Stromal cell of bone marrow (primary cell): ENCODE results near the gene METRN.
"Not testable (repeated sequence)": the region's sequence is repeated elsewhere in the genome, so short reads cannot be mapped to it uniquely, and the experiment has no call there.

Source experiments
- DNase-seq: peaks from one replicate; pipeline ENCODE4 v3.0.0-alpha.2; 2012; ENCODE audit warnings: low read depth

The METRN gene

DNA sequence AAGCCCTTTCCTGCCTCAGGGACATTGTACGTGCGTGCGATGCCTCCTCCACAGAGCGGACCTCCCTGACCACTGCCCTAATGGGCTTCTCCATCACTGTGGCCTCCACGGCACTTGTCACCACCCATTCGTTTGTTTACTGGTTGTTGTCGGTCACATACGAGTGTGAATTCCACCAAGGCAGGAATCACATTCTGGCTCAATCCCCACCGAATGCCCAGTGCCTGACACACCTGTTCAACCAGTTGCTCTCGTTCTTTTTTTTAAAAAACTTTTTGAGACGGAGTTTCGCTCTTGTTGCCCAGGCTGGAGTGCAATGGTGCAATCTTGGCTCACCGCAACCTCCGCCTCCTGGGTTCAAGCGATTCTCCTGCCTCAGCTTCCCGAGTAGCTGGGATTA, 23.7 kb upstream of the METRN start:
- DNase-seq: not testable (repeated sequence)

DNA sequence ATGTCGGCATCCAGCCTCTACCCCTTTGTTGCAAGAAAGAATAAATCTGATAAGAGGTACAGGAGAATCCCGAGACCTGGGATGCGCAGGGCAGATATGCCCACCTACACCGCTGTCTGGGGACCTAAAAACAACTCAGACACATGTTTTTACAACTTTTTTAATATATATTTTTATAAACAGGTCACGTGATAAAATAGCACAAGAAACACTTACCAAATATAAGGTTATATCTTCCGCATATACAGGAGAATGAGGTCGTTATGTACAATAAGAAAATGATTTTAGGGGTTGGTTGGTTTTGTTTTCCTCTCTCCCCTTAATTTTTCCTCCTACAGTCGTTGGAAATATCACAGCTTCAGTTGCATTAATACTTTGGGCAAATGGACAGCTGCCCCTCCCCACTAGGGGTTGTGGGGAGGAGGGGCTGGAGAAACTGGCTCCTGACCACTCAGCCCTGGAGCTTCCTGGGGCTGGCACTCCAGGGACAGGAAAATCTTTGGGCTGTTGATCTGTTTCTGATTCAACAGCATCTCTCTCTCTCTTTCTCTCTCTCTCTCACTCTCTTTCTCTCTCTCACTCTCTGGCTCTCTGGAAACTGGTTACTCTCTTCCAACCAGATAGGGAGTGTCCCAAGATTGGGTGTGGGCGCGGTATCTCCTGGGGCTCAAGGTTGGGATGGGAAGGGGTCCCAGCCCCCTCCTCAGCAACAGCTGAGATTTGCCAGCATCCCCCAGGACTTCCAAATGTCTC, 22.4 kb upstream of the METRN start:
- DNase-seq: no peak

DNA sequence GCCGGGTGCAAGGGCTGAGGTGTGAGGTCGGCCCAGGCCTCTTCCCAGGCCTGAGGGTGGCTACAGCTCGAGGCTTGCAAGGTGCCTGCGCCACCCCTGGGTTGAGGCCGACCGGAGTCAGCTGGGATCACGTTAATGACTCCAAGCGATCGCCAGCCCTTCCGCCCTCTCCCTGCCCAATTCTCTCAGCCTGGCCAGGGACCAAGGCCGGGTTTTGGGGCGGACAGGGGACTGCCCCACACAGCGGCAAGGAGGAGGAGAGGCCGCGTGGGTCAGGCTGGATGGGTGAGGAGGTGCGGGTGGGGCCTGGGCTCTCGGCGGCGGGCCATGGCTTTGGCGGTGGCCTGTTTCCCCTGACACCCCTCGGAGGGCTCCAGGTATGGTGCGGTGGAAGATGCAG, 21.6 kb upstream of the METRN start:
- DNase-seq: no peak

DNA sequence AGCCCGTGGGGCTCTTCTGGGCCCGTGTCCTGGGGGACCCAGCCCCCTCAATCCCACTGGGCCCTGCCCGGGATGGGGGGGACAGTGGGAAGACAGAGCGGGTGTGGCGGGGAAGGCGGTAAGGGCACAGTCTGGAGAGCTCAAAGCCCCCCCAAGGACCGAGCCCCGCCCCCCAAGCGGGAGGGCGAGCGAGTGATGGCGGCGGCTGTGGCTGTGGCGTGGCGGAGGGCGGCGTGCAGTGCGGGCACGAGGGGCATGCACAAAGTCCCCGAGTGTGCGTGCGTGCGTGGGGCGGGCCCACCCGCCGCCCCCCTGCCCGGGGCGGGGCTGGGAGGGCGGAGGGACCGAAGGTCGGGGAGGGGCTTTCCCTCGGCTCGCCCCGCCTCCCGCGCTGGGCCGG, 21.2 kb upstream of the METRN start:
- DNase-seq: no peak

DNA sequence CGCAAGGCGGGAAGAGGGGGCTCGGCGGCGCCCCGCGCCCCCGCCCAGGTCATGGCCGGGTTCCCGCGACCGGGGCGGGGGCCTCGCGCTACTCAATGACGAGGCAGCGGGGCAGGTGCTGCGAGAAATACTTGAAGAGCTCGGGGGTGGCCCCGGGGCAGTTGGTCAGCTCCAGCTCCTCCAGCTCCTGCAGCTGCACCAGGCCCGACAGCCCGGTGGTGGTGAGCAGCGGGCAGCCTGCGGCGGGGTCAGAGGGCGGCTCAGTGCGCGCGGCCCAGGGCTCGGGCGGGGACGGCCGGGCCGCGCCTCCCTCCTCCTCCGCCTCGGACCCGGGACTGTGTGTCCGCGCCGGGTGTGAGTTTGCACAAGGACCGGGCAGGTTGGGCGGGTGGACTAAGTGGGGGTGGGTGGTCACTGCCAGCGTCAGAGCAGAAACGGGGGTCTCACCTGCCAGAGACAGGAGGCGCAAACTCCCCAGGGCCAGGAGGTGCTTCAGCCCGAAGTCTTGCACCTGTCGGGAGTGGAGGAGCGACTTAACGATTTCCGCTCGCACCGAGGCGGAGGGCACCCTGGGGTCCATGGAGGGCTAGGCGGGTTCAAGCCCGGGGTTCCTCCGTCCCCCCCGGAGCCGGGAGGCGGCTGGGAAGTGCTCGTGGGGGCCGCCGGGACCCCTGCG, 20.6 kb upstream of the METRN start:
- no peak for DNase-seq

DNA sequence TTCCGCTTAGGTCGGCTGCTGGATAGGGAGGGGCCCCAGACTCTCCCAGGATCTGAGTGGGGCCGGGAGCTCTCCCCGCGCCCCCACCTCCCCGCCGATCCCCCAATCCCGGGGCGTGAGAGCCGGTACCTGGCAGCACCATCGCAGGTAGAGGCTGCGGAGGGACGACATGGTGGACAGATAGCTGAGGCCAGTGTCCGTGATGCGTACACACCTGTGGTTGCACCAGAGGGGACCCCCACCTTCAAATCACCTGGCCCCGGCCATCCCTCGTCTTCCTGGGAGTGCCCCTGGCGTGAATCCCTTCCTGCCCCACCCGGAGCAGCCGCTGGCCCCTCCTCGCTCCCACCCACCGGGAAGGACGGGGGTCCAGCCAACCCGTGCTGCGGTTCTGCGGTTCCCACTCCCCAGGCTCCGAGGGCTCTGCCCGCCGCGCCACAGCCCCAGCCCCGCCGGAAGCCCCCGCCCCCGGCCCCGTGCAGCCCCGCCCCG, 20.0 kb upstream of the METRN start:
- DNase-seq: no peak

DNA sequence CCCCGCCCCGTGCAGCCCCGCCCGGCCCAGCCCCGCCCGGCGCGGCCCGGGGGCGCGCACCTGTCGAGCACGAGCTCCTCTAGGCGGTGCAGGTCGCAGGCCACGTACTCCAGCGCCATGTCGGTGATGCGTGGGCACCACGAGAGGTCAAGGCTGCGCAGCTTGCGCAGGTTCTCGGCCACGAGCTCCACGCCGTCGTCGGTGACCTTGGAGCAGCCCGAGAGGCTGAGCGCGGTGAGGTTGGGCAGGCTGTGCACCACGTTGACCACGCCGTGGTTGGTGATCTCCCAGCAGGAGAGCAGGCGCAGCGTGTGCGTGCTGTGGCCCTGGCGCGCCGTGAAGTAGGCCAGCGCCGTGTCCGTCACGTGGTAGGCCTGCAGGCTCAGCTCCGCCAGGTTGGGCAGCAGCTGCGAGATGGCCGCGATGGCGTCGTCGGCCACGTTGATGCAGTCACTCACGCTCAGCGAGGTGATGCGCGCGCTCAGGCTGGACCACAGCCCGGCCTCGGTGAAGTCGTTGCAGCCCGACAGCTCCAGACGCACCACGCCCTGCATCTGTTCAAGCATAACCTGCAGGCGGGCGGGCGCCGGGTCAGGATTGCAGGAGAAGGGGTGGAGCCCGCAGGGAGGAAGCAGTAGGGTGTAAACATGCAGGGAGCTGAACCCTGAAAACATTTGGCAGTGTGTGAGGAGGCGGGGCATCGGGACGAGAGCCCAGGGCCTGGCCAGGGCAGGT, 19.4 kb upstream of the METRN start:
- no peak for DNase-seq

DNA sequence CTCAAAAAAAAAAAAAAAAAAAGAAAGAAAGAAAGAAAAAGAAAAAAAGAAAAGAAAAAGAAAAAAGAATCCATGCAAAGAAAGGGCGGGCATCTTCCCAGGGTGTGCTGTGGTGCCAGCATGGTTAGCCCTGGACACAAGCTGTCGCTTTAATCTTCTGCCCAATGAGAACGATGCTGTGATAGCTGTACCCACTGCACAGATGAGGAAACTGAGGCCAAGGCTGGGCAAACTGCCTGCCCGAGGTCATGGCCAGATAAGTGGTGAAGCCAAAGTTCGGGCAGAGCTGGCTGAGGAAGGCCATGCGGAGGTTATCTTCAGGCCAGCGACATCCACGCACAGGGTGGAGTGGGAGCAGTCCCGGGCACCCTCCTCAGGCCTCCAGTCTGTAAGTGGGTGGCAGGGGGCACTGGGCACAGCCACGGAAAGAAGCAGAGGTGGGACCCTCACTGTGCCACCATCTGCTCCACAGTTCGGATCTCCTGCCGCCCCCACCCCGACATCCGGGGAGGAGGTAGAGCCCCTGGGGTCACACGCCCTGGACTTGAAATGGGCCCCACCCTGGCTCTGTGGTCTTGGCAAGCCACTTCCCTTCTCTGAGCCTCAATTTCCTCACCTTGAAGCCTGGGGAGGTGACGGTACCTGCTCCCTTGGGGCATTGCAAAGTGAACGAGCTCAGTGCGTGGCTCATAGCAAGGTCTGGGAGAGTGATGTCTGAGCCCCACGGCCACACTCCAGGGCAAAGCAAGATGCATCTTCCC, 15.8 kb upstream of the METRN start:
- DNase-seq: no peak

DNA sequence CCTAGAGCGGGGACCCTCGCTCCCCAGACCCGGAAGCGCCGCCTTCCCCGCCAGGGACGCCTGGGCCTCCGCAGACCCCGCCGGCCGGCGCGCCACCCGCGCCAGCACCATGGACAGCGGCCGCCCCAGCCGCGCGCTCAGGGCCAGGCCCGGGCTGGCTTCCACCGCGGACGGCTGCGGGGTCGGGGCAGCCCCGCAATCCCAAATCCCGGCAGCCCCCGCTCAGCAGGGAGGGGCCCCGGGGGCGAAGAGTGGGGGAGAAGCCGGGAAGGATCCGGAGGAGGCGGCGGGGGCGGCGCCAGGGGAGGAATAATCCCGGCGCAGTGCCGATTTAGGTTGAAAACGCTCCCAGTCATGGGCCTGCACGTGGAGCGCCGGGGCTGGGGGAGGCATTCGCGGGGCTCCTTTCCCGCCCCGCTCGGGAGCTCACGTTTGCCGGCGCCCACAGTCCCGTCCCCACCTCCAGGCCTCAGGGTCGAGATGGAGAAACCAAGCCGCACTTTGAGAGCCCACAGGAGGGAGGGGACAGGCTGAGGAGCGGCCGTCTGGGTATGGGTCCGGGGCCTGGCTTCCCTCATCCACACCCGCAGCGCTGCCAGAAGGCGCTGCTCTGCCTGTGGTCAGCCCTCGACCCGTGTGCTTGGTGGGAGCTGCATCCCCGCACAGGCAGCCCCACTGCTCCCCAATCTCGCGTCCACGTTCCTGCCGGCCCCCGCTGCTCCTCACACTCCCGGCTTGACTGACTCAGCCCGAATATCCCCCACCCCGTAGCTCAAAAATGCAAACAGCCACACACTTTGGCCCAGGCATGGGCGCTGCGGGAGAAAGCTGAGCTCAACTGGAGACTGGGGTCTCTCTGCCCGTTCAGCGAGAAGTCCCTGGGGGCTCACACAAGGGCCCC, 14.0 kb upstream of the METRN start:
- DNase-seq: no peak

DNA sequence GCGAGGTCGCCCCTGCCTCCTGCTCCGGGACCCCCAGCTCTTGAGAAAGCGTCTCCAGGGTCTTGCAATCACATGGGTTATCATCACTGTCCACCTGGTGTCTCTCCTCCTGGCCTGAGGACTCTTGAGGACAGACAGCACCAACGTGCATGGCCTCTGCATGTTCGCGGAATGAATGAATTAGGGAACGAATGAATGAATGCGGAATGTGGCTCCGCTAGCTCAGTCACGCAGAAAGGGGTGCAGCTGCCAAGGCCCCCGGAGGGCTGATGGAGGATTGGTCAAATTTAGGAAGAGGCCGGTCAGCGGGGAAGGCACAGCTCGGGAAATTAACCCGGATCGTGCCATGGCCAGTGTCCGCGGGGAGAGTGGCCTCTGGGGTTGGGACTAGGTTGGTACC, 12.6 kb upstream of the METRN start:
- DNase-seq: no peak

DNA sequence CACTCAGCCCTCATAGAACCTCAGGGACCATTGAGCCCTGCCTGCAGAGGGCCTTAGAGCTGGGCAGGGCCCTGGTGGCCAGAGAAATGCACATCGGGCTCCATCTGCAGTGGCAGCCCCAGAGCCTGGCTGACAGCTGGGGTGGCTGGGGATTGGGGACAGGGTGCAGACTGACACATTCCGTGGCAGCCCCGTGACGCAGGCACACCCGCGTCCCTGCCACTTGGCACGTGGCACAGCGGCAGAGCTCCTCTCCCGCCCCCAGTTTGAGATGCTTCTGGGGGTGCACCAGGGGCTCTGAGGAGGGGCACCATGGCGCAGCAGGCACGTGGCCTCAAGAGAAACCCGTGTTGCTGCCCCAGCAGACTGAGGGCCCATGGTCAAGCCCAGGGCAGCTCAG, 11.5 kb upstream of the METRN start:
- DNase-seq: no peak

DNA sequence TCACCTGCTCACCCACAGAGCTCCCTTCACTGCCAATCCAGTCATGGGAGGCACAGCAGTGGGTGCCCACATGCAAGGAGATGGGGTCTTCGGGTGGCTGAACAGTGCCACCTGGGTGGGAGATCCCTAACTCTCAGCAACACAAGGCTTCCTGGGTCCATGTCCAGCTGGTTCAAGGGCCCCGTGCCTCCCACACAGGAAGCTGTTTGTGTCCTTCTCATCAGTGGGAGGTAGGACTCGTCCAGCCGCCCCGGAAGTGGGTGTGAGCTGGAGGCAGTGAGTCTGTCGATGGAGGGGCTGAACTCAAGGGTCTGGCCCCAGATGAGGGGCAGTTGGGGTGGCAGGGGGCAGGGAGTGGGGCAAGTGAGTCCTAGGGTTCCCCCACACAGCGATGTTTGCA, 10.9 kb upstream of the METRN start:
- DNase-seq: no peak

DNA sequence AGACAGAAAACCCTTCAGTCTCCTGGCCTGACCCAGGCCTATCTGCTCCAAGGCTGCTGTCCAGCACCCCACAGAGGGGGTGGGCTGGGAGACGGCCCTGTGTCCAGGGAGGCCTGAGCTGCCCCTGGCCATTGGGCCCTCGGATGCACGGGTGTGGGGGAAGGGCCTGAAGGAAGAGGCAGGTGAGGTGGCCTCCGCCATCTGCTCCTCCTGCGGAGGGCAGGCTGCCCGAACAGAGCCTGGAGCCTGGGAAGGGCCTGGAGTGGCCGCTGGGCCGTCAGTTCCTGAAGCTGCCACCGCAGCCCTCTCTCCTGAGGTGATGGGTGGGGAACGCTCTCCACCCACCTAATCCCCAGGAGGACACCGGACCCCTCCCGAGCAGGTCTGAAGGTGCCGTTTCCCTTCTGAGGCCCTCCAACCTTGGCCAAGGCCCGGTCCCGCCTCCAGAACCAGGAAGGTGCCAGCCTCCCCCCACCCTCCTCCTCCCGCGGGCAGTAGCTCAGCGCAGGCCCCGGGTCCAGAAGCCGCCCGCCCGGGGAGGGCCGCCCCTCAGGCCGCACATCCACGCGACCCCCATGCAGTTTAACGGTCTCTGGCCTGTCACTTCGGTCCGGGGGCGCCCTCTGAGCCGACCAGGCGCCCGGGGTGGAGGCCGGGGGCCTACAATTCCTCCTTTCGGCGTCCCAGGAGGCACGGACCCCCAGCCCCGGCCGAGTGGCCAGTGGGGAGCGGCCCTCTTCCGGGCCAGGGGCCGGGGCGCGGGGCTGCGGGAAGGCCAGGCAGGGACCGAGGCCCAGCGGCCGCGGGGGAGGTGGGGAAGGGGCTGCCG, 10.2 kb upstream of the METRN start:
- no peak for DNase-seq

DNA sequence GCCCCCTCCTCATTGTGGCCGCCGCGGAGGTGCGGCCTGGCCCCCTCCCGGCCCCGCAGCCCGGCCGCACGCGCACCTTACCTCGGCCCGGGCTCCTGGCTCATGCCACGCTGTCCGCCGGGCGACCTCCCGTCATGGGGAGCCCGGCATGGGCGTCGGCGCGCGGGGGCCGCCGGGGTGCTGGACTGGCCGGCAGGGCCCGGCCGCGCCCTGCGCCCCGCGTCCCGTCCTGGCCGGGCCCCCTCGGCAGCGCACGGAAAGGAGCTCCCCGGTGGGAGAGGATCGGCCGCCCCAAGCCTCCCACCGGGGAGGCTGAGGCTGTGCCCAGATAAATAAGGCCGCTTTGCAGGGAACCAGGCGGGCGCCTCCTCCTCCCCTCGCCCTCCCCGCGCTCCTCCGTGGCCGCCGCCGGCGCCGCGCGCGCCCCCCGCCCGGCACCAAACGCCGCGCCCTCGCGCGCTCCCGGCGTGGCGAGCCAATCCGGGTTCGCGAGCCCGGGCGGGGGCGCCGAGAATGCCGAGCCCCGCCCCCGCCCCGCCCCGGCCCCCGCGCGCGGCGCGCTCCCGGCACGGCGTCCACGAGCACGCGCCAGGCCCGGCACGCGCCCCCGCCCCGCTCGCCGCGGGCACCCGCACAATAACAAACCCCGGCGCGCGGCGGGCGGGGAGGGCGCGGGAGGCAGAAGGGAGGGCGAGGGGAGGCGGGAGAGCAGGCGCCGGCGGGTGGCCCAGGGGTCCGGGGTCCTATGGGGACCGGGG, 9.3 kb upstream of the METRN start, which contains the start of gene FBXL16:
Gene FBXL16, minus strand, starts transcription at position 371 of the 758 bp plus-strand sequence. CDS start 8,396 bp downstream, outside the sequence.
- DNase-seq: no peak

DNA sequence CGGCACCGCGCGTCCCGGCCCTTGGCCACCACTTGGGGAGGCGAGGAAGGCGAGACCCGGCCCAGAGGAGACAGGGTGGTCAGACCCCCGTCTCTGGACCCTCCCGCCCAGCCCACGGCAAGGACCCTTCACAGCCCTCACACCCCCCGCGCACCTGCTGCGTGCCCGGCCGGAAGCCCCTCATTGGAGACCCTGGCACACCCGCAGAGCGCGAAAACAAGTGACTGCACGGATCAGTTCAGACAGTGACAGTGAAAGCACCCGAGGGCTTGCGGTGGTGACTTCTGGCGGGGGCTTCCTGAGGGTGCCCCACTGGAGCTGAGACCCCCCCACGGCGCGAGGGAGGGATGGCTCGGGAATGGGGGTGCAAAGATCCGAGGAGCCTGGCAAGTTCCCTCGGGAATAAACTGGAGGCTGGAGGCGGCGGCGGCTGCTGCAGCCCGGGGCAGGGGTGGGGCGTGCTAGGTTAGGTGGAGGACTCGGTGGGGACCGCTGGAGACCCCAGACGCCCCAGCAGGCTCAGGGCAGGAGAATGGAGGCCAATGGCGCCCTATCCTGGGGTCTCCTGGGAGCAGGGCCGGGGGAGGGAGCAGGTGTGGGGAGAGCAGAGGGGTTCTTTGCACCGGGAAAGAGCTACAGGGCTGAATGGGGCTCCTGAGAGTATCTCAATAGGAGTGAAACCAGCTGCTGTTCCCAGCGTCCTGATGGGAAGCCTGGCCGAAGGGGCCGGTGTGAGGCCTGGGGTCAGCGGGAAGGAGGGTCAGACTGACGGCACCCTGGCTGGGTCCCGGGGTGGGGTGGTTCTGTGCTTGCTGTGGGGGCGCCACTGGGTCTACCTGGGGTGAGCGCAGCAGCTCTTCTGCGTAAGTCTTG, 8.5 kb upstream of the METRN start:
- DNase-seq: no peak

DNA sequence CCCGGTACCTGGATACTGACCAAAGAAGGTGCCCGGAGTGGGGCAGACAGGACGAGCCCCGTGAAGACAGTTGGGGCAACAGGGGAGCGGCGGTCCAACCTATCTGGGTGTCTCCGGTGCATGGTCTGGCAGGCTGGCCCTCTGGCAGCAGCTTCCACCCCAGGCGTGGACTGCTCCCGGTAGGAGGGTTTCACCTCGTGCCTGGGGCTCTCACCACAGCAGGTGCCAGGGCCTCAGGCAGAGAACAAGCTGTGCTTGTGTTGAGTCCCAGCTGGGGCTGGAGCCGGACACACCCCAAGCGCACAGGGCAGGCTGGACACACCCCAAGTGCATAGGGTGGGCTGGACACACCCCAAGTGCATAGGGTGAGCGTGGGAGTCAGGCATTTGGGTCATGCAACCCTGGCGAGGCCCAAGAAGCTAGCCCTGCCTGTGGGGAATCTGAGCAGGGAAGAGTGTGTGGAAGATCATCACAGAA, 7.8 kb upstream of the METRN start:
- no peak for DNase-seq

DNA sequence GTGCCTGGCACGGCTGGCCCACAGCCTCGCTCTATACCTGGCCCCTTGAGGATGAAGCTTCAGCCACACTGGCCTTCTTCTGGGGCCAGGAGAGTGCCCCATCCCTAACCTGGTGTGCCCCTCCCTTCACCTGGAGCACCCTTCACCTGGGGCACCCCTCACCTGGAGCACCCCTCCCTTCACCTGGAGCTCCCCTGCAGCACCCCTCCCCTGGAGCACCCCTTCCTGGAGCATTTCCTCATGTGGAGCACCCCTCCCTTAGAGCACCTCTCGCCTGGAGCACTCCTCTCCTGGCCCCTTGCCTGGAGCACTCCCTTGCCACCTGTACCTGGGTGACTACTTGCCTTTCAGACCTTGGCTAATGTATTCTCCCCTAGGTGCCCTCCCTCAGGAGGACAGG, 6.9 kb upstream of the METRN start:
- DNase-seq: no peak

DNA sequence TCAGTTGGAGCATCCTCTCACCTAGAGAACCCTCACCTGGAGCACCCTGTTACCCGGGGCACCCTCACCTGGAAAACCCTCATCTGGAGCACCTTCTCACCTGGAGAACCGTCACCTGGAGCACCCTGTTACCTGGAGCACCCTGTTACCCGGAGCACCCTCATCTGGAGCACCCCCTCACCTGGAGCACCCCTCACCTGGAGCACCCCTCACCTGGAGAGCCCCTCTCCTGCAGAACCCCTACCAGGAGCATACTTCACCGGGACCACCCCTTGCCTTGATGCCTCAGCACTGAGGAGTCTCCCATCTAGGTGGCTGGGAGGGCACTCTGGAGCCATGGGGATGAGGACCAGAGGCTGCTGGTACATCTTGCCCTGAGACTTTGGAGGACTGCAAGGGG, 6.0 kb upstream of the METRN start:
- no peak for DNase-seq
